ENCODE data around the gene S100PBP. TPM values are rescaled to one million over a fixed set of nuclear protein-coding genes. Genes with fewer than 3 reads are reported as not detected.

S100PBP gene
- total RNA-seq, 1 experiment from 2014 or later = 50.1 TPM

DNA sequence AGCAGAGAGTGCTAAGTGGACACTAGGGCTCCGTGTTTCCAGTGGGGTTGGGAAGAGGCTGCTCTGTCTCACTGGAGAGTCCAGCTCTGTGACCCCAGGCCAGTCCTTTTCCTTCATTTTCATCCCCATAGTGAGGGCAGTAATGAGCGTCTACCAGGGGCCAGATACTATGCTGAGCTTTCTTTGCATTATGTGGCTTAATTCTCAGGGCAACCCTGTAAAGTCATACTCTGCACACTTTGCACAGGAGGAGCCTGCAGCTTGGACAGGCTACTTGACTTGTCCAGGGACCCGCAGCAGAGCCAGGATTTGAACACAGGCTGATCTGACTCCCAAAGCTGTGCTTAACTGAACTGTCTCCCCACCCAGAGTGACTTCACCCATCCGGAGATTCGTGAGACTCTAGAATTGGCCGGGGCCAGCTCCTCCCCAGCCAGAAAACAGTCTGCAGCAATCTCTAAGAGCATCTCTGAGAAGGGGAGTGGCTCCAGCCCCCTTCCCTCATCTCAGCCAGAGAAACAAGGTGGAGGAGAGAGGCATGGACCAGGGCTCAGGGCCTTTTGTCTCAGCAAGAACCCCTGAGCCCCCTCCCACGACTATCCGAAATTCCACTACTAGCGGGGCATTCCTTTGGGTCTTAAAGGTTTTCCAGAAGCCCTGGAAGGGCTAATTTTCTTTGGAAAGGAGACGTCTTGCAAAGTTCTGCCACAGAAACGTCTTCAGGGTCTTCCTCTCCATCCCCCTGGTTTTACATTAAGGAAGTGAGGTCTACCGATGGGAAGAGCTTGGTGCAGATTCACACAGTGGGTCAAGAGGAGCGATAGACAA, 54.1 kb downstream of the S100PBP start:
- H3K27me3 Mint-ChIP-seq (ENCODE audit: low read depth) = peaks cover 45% of the 10 kb centered on the region
- H3K4me1 Mint-ChIP-seq = peaks cover 43 to 48% of the 10 kb centered on the region in 2 experiments
- DNase-seq = no peak
- Histone ChIP-seq H3K23ac (ENCODE audit: insufficient read length, low read depth, low read length) (no peak overlapping the region), H2BK20ac (ENCODE audit: low read depth, low read length, poor library complexity, severe bottlenecking) (no peak overlapping the region), H4K5ac (ENCODE audit: insufficient read length, low read depth, low read length) (no peak overlapping the region), H3K23me2 (ENCODE audit: insufficient read length, low read depth, low read length, poor library complexity, severe bottlenecking) (peaks cover 4% of the 10 kb centered on the region), H3K27ac (ENCODE audit: insufficient read length, low read depth, low read length) (no peak overlapping the region), H2AFZ (ENCODE audit: low read length) (no peak overlapping the region), H2AK5ac (ENCODE audit: insufficient read length, low read length) (no peak overlapping the region), H3K18ac (ENCODE audit: insufficient read length, low read depth, low read length) (no peak overlapping the region), H2BK12ac (ENCODE audit: insufficient read length, low read depth, low read length) (no peak overlapping the region), H4K8ac (replicated peaks; ENCODE audit: insufficient read length, low read depth, low read length) (no peak overlapping the region), H2BK15ac (ENCODE audit: low read depth, low read length) (no peak overlapping the region), H2BK120ac (ENCODE audit: low read depth, low read length, poor library complexity, severe bottlenecking) (no peak overlapping the region), H3K4me2 (ENCODE audit: insufficient read depth, insufficient read length, low read length) (peak overlapping the region; percentile 61), H3K9ac (ENCODE audit: extremely low read depth, insufficient read length, low read length) (no peak overlapping the region), H3K9me3 (ENCODE audit: control insufficient read depth, low read depth, low read length) (no peaks in the 10 kb centered on the region), H4K20me1 (ENCODE audit: control insufficient read depth, insufficient read depth, insufficient read length) (no peaks in the 10 kb centered on the region), H3T11ph (ENCODE audit: low read length) (no peak overlapping the region), H3K56ac (ENCODE audit: insufficient read length, low read depth, low read length) (no peak overlapping the region), H3K4ac (ENCODE audit: low read depth, low read length) (no peak overlapping the region), H3K27me3 (ENCODE audit: insufficient read depth, low read length) (peaks cover 21% of the 10 kb centered on the region; the same call in 1 of the 2 replicates), H2BK5ac (ENCODE audit: insufficient read length, low read length) (no peak overlapping the region), H3K79me1 (ENCODE audit: insufficient read depth, low read depth, low read length, poor library complexity, severe bottlenecking) (no peaks in the 10 kb centered on the region), H3K79me2 (ENCODE audit: insufficient read depth, low read length) (no peaks in the 10 kb centered on the region), H3K4me1 (ENCODE audit: insufficient read depth, low read length) (peaks cover 5% of the 10 kb centered on the region; the same call in 1 of the 2 replicates), H4K91ac (ENCODE audit: insufficient read length, low read depth, low read length) (no peak overlapping the region), H3K14ac (ENCODE audit: insufficient read depth, low read length) (peak overlapping the region; percentile 67; the same call in 1 of the 2 replicates)
- no CpG with 5 or more reads among the region's 13 CpGs for WGBS (ENCODE audit: extremely low coverage, insufficient read length, low lambda C conversion rate)
- H3K4me3 Mint-ChIP-seq = peak overlapping the region; percentile 66 to 82
- no peaks in the 10 kb centered on the region for H3K9me3 Mint-ChIP-seq
- peaks cover 0 to 8% (median 0%) of the 10 kb centered on the region in 3 experiments; a peak in 6 of 7 replicates for H3K36me3 Mint-ChIP-seq (ENCODE audit: insufficient read depth in 1 of 3, low read depth in 3 of 3)
- TF ChIP-seq, protein P1, sequence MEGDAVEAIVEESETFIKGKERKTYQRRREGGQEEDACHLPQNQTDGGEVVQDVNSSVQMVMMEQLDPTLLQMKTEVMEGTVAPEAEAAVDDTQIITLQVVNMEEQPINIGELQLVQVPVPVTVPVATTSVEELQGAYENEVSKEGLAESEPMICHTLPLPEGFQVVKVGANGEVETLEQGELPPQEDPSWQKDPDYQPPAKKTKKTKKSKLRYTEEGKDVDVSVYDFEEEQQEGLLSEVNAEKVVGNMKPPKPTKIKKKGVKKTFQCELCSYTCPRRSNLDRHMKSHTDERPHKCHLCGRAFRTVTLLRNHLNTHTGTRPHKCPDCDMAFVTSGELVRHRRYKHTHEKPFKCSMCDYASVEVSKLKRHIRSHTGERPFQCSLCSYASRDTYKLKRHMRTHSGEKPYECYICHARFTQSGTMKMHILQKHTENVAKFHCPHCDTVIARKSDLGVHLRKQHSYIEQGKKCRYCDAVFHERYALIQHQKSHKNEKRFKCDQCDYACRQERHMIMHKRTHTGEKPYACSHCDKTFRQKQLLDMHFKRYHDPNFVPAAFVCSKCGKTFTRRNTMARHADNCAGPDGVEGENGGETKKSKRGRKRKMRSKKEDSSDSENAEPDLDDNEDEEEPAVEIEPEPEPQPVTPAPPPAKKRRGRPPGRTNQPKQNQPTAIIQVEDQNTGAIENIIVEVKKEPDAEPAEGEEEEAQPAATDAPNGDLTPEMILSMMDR (conservative IDR thresholded peaks at IDR 0.05) = no peak
- H3K27ac Mint-ChIP-seq = no peak overlapping the region; a peak in 1 of 7 replicates
